Mesothelial cell of epicardium (in vitro differentiated cells): Measurements from ENCODE around the gene WDR59. TPM values are rescaled to one million over a fixed set of nuclear protein-coding genes. Genes with fewer than 3 reads are reported as not detected.

Experiments used
- DNase-seq, 2 experiments: peaks; one replicate each; pipeline ENCODE4 v3.0.0; 2021; ENCODE audit warnings: low spot score in 2 of 2; ENCODE audit not compliant: unreplicated experiment in 2 of 2
- H3K27ac Mint-ChIP-seq: 2 replicates; pipeline ENCODE4 v1.8.0; 2021; ENCODE audit warnings: mixed read lengths
- H3K27me3 Mint-ChIP-seq: 2 replicates; pipeline ENCODE4 v1.8.0; 2021; ENCODE audit warnings: low read depth, mixed read lengths
- H3K36me3 Mint-ChIP-seq: 2 replicates; pipeline ENCODE4 v1.8.0; 2021; ENCODE audit warnings: mixed read lengths
- H3K4me1 Mint-ChIP-seq: 2 replicates; pipeline ENCODE4 v1.8.0; 2021; ENCODE audit warnings: mixed read lengths
- H3K4me3 Mint-ChIP-seq: 2 replicates; pipeline ENCODE4 v1.8.0; 2021; ENCODE audit warnings: mild to moderate bottlenecking, moderate library complexity, mixed read lengths
- H3K9me3 Mint-ChIP-seq: 2 replicates; pipeline ENCODE4 v1.8.0; 2021; ENCODE audit warnings: mixed read lengths
- CTCF ChIP-seq: fragments of 200-600 bp; sonication (generic); IDR thresholded peaks from one replicate; pipeline ENCODE4 v1.5.0; 2021; ENCODE audit warnings: antibody characterized with exemption; ENCODE audit not compliant: unreplicated experiment
- total RNA-seq: library from RNA; stranded (reverse); gene quantifications from 3 replicates; pipeline ENCODE4 v1.2.1, GENCODE V29; 2021

Gene WDR59
- total RNA-seq, 1 donor from 2014 or later = 134 TPM

- Mint-ChIP-seq H3K4me3 (no peak overlapping the region), H3K27me3 (no peaks in the 10 kb centered on the region), H3K4me1 (peaks cover 2% of the 10 kb centered on the region), H3K27ac (no peak overlapping the region), H3K36me3 (peaks cover 27% of the 10 kb centered on the region), H3K9me3 (no peaks in the 10 kb centered on the region)
- TF ChIP-seq CTCF = no peak
- no peak for DNase-seq
Observed at GRCh38 chr16:74872302-74872701, 112.6 kb downstream of the WDR59 start.

GRCh38 chr16:74871608-74872007 is 113.3 kb downstream of the WDR59 start:
- no peak for DNase-seq
- no peak for TF ChIP-seq CTCF
- H3K4me3 Mint-ChIP-seq = no peak overlapping the region
- no peaks in the 10 kb centered on the region for H3K9me3 Mint-ChIP-seq
- H3K36me3 Mint-ChIP-seq = peaks cover 27% of the 10 kb centered on the region
- peaks cover 2% of the 10 kb centered on the region for H3K4me1 Mint-ChIP-seq
- H3K27me3 Mint-ChIP-seq = no peaks in the 10 kb centered on the region
- no peak overlapping the region for H3K27ac Mint-ChIP-seq

GRCh38 chr16:74868501-74868900 is 116.4 kb downstream of the WDR59 start:
- no peak for TF ChIP-seq CTCF
- Mint-ChIP-seq H3K4me1 (peaks cover 7% of the 10 kb centered on the region), H3K4me3 (no peak overlapping the region), H3K27me3 (no peaks in the 10 kb centered on the region), H3K36me3 (peaks cover 12% of the 10 kb centered on the region), H3K27ac (no peak overlapping the region), H3K9me3 (no peaks in the 10 kb centered on the region)
- DNase-seq = no peak

GRCh38 chr16:74868035-74868434 is 116.9 kb downstream of the WDR59 start:
- Mint-ChIP-seq H3K4me3 (no peak overlapping the region), H3K27ac (no peak overlapping the region), H3K4me1 (peaks cover 8% of the 10 kb centered on the region), H3K36me3 (peaks cover 8% of the 10 kb centered on the region), H3K9me3 (no peaks in the 10 kb centered on the region), H3K27me3 (no peaks in the 10 kb centered on the region)
- DNase-seq = no peak
- TF ChIP-seq CTCF = no peak

- Mint-ChIP-seq H3K4me3 (no peak overlapping the region), H3K36me3 (peaks cover 8% of the 10 kb centered on the region), H3K27me3 (no peaks in the 10 kb centered on the region), H3K9me3 (no peaks in the 10 kb centered on the region), H3K4me1 (peaks cover 14% of the 10 kb centered on the region), H3K27ac (no peak overlapping the region)
- TF ChIP-seq CTCF = no peak
- no peak for DNase-seq
Observed at GRCh38 chr16:74867281-74867849, 117.6 kb downstream of the WDR59 start.
